HepG2 (cell line): ENCODE results near the gene CD300A. TPM values are rescaled to one million over a fixed set of nuclear protein-coding genes. Genes with fewer than 3 reads are reported as not detected.

Experiments used
- AKAP8 ChIP-seq: sonication (generic); formaldehyde crosslinking; IDR thresholded peaks from 2 replicates; pipeline ENCODE4 v1.5.1; 2020; ENCODE audit warnings: mild to moderate bottlenecking, missing genetic modification reagents
- BCL6 ChIP-seq: IDR thresholded peaks from 2 replicates; pipeline ENCODE4 v1.6.1; 2016; ENCODE audit warnings: missing genetic modification reagents, missing compliant biosample characterization
- BRCA1 ChIP-seq: sonication (generic); formaldehyde crosslinking; IDR thresholded peaks from 2 replicates; pipeline ENCODE4 v1.4.0; 2020; ENCODE audit warnings: missing genetic modification reagents
- CHD4 ChIP-seq: fragments of 200-600 bp; sonication (generic); IDR thresholded peaks from 2 replicates; pipeline ENCODE4 v1.7.0; 2017; ENCODE audit warnings: mild to moderate bottlenecking, low read length, borderline replicate concordance
- GATA4 ChIP-seq: sonication (generic); IDR thresholded peaks from 2 replicates; pipeline ENCODE4 v1.6.1; 2016; ENCODE audit warnings: antibody characterized with exemption, low read depth, borderline replicate concordance
- HNRNPUL1 ChIP-seq: fragments of 200-400 bp; formaldehyde crosslinking; IDR thresholded peaks from 2 replicates; pipeline ENCODE4 v1.6.1; 2017; ENCODE audit warnings: low read depth, mild to moderate bottlenecking, low read length, moderate library complexity
- NFIB ChIP-seq: sonication (generic); formaldehyde crosslinking; IDR thresholded peaks from 2 replicates; pipeline ENCODE4 v1.9.0; 2021; ENCODE audit warnings: missing genetic modification reagents, mild to moderate bottlenecking, borderline replicate concordance
- TGIF2 ChIP-seq: IDR thresholded peaks from 2 replicates; pipeline ENCODE4 v1.6.1; 2016; ENCODE audit warnings: control low read depth, missing compliant biosample characterization
- ZNF296 ChIP-seq: sonication (generic); formaldehyde crosslinking; conservative IDR thresholded peaks from 2 replicates; pipeline ENCODE4 v1.5.0; 2020; ENCODE audit warnings: mild to moderate bottlenecking, missing genetic modification reagents
- ZNF382 ChIP-seq: sonication (generic); formaldehyde crosslinking; IDR thresholded peaks from 2 replicates; pipeline ENCODE4 v1.5.0; 2020; ENCODE audit warnings: missing genetic modification reagents, mild to moderate bottlenecking, borderline replicate concordance
- ZNF501 ChIP-seq: sonication (generic); formaldehyde crosslinking; IDR thresholded peaks from 2 replicates; pipeline ENCODE4 v1.5.1; 2020; ENCODE audit warnings: mild to moderate bottlenecking, moderate library complexity, missing genetic modification reagents
- ZNF644 ChIP-seq: IDR thresholded peaks from 2 replicates; pipeline ENCODE4 v1.6.1; 2016; ENCODE audit warnings: low read depth
- ZNF713 ChIP-seq: sonication (generic); formaldehyde crosslinking; IDR thresholded peaks from 2 replicates; pipeline ENCODE4 v1.4.0; 2020; ENCODE audit warnings: mild to moderate bottlenecking, missing genetic modification reagents
- polyA plus RNA-seq, 8 experiments: library from polyadenylated mRNA; depleted of rRNA in 3 of 8; stranded (reverse) in 7 of 8; unstranded in 1 of 8; fragments of >200 nt; fragmentation: Illumina TruSeq in 4 of 8; extraction: Trizol in 4 of 8; gene quantifications; 2 replicates each; pipeline versions ENCODE4 v1.2.1 to v1.2.3, GENCODE V29; 2011 to 2016; ENCODE audit warnings: low read depth in 4 of 8, missing spikeins in 1 of 8, mixed read lengths in 1 of 8; ENCODE audit not compliant: insufficient read depth in 1 of 8
- total RNA-seq, 5 experiments: library from RNA; depleted of rRNA; stranded (reverse); fragments of >200 nt; fragmentation: Illumina TruSeq; extraction: Trizol; gene quantifications; 2 replicates each; pipeline ENCODE4 v1.2.3, GENCODE V29; 2016; ENCODE audit warnings: low read depth in 1 of 5
- TF ChIP-seq, protein P1 (sequence below): sonication (generic); formaldehyde crosslinking; IDR thresholded peaks from 2 replicates; pipeline ENCODE4 v1.5.0; 2020; ENCODE audit warnings: missing genetic modification reagents
- TF ChIP-seq, protein P2 (sequence below): sonication (generic); formaldehyde crosslinking; IDR thresholded peaks from 2 replicates; pipeline ENCODE4 v1.4.0; 2020; ENCODE audit warnings: missing genetic modification reagents
- TF ChIP-seq, protein P3 (sequence below): sonication (generic); formaldehyde crosslinking; IDR thresholded peaks from 2 replicates; pipeline ENCODE4 v1.9.0; 2021; ENCODE audit warnings: mild to moderate bottlenecking, missing genetic modification reagents
- TF ChIP-seq, protein P4 (sequence below): sonication (generic); formaldehyde crosslinking; IDR thresholded peaks from 2 replicates; pipeline ENCODE4 v1.4.0; 2020; ENCODE audit warnings: mild to moderate bottlenecking, missing genetic modification reagents

The CD300A gene
- total and polyA plus RNA-seq, 2 of the 13 experiments (the other 11 are each of a cell fraction or from before 2014, with no cell fraction given) = not detected

DNA sequence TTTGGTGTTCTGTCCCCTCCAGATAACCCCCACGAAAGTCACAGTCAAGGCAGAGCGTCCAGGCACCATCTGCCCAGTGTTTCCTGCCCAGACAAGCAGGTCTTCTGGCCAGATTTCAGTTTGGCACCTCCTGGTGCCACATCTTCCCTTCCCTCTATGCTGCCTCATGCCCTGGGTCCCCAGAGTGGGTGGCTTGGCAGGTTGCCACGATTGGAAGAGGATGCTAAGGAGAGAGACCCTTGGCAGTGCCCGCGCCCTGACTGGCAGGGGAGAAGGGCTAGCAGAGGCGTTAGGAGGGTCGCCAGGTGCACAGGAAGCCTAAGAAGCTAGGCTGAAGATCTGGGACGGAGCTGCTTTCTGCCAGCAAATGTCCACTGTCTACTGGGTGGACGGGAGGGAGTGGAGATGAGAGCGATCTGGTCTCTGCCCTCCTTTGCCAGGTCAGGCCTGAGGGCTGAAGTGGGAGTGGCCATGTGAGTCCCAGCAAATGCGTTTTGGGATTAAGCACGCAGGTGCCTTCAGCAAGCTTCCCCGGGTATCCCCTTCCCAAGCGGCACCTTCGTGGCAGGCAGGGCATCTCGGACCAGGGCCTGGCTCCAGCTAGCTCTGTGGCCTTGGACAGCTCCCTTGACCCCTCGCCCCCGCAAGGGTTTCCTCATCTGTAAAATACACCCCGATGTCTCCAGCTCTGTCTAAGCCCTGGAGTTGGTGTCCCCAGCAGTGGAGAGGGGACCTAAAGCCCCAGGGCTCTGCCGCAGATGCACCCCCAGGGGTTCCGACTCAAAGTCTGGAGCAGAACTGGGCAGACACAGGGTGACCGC, 13.4 kb upstream of the CD300A start (continued):
- TF ChIP-seq, protein P1, sequence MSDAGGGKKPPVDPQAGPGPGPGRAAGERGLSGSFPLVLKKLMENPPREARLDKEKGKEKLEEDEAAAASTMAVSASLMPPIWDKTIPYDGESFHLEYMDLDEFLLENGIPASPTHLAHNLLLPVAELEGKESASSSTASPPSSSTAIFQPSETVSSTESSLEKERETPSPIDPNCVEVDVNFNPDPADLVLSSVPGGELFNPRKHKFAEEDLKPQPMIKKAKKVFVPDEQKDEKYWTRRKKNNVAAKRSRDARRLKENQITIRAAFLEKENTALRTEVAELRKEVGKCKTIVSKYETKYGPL (CRISPR knock-in tag) = no peak
- TF ChIP-seq BRCA1 (CRISPR knock-in tag) = no peak
- TF ChIP-seq HNRNPUL1 = no peak
- TF ChIP-seq BCL6 = no peak
- TF ChIP-seq, protein P2, sequence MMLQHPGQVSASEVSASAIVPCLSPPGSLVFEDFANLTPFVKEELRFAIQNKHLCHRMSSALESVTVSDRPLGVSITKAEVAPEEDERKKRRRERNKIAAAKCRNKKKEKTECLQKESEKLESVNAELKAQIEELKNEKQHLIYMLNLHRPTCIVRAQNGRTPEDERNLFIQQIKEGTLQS = no peak
- no peak for TF ChIP-seq NFIB
- TF ChIP-seq GATA4 = no peak
- TF ChIP-seq TGIF2 (CRISPR knock-in tag) = no peak
- no peak for TF ChIP-seq ZNF501 (CRISPR knock-in tag)
- 0 out of 2 replicates have a peak, but pooled peaks have one; percentile 21 for TF ChIP-seq ZNF296 (CRISPR knock-in tag)
- TF ChIP-seq, protein P3, sequence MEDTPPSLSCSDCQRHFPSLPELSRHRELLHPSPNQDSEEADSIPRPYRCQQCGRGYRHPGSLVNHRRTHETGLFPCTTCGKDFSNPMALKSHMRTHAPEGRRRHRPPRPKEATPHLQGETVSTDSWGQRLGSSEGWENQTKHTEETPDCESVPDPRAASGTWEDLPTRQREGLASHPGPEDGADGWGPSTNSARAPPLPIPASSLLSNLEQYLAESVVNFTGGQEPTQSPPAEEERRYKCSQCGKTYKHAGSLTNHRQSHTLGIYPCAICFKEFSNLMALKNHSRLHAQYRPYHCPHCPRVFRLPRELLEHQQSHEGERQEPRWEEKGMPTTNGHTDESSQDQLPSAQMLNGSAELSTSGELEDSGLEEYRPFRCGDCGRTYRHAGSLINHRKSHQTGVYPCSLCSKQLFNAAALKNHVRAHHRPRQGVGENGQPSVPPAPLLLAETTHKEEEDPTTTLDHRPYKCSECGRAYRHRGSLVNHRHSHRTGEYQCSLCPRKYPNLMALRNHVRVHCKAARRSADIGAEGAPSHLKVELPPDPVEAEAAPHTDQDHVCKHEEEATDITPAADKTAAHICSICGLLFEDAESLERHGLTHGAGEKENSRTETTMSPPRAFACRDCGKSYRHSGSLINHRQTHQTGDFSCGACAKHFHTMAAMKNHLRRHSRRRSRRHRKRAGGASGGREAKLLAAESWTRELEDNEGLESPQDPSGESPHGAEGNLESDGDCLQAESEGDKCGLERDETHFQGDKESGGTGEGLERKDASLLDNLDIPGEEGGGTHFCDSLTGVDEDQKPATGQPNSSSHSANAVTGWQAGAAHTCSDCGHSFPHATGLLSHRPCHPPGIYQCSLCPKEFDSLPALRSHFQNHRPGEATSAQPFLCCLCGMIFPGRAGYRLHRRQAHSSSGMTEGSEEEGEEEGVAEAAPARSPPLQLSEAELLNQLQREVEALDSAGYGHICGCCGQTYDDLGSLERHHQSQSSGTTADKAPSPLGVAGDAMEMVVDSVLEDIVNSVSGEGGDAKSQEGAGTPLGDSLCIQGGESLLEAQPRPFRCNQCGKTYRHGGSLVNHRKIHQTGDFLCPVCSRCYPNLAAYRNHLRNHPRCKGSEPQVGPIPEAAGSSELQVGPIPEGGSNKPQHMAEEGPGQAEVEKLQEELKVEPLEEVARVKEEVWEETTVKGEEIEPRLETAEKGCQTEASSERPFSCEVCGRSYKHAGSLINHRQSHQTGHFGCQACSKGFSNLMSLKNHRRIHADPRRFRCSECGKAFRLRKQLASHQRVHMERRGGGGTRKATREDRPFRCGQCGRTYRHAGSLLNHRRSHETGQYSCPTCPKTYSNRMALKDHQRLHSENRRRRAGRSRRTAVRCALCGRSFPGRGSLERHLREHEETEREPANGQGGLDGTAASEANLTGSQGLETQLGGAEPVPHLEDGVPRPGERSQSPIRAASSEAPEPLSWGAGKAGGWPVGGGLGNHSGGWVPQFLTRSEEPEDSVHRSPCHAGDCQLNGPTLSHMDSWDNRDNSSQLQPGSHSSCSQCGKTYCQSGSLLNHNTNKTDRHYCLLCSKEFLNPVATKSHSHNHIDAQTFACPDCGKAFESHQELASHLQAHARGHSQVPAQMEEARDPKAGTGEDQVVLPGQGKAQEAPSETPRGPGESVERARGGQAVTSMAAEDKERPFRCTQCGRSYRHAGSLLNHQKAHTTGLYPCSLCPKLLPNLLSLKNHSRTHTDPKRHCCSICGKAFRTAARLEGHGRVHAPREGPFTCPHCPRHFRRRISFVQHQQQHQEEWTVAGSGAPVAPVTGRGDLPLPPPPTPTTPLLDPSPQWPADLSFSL (CRISPR knock-in tag) = no peak
- no peak for TF ChIP-seq ZNF713 (CRISPR knock-in tag)
- TF ChIP-seq ZNF382 (CRISPR knock-in tag) = no peak
- TF ChIP-seq ZNF644 (CRISPR knock-in tag) = 0 out of 2 replicates have a peak, but pooled peaks have one; percentile 38
- no peak for TF ChIP-seq CHD4
- TF ChIP-seq AKAP8 (CRISPR knock-in tag) = no peak
- TF ChIP-seq, protein P4, sequence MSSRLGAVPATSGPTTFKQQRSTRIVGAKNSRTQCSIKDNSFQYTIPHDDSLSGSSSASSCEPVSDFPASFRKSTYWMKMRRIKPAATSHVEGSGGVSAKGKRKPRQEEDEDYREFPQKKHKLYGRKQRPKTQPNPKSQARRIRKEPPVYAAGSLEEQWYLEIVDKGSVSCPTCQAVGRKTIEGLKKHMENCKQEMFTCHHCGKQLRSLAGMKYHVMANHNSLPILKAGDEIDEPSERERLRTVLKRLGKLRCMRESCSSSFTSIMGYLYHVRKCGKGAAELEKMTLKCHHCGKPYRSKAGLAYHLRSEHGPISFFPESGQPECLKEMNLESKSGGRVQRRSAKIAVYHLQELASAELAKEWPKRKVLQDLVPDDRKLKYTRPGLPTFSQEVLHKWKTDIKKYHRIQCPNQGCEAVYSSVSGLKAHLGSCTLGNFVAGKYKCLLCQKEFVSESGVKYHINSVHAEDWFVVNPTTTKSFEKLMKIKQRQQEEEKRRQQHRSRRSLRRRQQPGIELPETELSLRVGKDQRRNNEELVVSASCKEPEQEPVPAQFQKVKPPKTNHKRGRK (CRISPR knock-in tag) = no peak
